PC-9 (cell line): ENCODE results near the gene BLOC1S2.

Source experiments
- EZH2 ChIP-seq: fragments of 200-600 bp; sonication (generic); IDR thresholded peaks from 2 replicates; pipeline ENCODE4 v1.8.0; 2017; ENCODE audit warnings: antibody characterized with exemption, low read depth
- TF ChIP-seq, protein P1 (sequence below): fragments of 200-600 bp; sonication (generic); conservative IDR thresholded peaks from 2 replicates; pipeline ENCODE4 v1.6.1; 2017; ENCODE audit warnings: mixed run types, antibody characterized with exemption, mild to moderate bottlenecking, moderate library complexity

DNA sequence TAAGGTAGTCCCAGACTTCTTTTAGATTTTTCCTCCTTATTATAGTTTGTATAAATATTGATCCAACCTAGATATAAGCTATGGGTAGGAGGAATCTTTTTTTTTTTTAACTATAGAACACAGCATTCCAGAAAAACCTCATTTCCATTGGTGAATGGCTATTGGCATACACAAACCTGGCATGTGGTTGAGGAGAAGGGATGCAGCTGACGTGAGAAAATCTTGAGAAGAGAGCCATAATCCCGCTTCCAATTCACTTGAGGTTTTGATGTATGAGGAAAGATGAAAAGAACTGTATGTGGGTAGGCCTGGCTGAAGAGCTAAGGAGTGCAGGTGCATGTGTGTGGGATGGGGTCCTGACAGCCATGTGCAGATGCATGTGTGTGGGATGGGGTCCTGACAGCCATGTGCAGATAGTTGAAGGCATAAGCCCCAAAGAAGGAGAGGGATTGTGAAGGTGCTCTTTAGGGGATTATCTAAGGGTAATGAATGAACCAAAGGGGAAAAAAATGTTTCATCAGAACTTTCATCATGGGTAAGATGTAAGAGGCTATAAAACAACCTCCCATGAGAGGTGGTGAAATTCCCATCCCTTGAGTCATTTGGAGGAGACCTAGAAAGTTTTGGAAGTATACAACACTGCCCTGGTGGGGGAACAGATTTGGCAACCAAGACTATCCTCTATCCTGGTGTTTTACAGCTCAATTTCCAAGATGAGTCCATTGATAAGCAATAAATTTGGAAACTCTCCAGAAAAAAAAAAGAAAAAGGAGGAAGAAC is 47.4 kb upstream of the BLOC1S2 start:
- TF ChIP-seq, protein P1, sequence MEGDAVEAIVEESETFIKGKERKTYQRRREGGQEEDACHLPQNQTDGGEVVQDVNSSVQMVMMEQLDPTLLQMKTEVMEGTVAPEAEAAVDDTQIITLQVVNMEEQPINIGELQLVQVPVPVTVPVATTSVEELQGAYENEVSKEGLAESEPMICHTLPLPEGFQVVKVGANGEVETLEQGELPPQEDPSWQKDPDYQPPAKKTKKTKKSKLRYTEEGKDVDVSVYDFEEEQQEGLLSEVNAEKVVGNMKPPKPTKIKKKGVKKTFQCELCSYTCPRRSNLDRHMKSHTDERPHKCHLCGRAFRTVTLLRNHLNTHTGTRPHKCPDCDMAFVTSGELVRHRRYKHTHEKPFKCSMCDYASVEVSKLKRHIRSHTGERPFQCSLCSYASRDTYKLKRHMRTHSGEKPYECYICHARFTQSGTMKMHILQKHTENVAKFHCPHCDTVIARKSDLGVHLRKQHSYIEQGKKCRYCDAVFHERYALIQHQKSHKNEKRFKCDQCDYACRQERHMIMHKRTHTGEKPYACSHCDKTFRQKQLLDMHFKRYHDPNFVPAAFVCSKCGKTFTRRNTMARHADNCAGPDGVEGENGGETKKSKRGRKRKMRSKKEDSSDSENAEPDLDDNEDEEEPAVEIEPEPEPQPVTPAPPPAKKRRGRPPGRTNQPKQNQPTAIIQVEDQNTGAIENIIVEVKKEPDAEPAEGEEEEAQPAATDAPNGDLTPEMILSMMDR, result no peak
- TF ChIP-seq EZH2, result no peak
